GM18508 (cell line): Measurements from ENCODE around the gene MTCH1.
"Not testable (repeated sequence)": the region's sequence is repeated elsewhere in the genome, so short reads cannot be mapped to it uniquely, and the experiment has no call there.

Source experiments
- ATAC-seq: cut with Tn5 transposase; IDR thresholded peaks from one replicate; pipeline ENCODE4 v1.9.1; 2021; ENCODE audit warnings: moderate number of reproducible peaks; ENCODE audit not compliant: insufficient read depth, unreplicated experiment

Gene MTCH1

DNA sequence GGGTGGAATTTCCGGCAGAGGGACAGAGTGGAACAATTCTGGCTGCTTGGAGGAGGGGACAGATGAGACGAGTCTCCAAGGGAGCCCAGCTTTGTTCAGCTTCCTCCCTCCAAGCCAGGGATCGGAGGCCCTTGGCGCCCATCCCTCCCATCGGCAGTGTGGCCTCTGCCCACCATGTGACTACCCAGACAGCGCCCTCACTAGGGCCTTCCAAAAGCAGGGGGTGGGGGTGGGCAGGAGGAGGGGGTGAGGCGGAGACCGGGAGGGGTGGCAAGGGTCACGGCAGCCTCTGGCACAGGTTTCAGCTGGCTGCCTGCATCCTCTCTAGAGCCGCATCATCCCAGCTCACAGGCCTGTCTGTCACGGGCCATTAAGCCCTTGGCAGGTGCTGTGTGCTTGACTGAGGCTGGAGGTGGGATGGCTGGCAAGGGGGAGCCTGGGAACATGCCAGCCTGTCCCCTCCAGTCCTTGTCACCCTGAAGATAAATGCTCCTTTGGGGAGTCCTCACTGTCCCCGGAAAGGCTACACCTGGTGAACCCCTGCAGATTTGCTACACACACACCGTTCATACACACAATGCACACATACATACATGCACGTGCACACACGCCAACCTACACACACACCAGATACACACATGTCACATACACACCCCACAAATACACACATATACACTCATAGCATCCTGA lies 13.2 kb upstream of the MTCH1 start:
- no peak for ATAC-seq

DNA sequence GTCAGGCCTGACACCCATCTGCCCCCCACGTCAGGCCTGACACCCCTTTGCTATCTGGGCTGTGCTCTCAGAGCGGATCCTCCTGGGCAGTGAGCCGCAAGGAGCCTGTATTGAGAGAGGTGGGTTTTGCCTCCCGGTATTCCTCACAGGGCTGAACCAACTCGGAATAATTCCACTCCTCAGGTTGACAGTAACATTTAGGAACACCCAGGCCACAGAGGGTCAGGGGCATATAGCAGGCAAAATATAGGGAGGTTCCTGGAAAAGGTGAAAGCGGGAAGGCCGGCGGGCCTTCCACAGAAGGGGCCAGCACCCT lies 12.7 kb upstream of the MTCH1 start:
- ATAC-seq = no peak

DNA sequence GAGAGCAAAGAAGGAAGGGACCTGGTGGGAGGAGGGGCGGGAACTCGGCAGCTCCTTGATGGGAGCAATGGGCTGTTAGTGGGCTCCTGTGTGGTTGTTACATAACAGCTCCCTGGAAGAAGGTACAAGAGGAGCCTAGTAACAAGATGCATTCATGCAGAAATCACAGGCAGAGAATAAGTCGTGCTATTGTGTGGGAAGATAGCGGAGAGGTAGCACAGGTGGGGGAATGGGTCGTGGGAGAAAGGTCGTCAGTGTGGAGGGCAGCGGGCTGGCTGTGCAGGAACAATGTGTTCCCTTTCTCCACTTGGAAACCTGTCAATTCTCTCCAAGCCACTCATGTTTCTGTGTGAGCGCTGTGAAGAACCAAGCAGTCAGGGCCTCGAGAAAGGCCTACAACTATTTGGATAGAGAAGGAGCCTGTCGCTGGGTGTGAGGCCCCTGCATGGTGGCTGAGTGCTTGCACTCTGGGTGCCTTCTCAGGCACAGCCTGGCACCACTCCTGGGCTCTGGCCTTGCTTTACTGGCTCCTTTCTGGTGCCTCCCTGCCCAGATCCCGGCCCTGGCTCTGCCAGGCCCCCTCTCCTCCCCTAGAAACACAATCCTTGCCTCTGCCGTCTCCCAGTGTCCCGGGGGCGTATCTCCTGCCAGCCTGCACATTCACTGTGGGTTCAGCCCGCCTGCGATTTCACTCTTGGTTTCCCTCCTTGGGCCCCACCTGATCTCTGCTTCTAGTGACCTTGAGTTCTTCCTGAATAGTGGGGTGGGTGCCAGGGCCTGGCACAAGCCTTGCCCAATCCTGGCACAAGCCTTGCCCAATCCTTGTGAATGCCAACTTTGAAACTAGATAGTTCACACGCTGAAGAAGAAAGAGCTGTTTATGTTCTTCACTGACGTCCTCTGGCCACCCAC lies 12.1 kb upstream of the MTCH1 start:
- no peak for ATAC-seq

DNA sequence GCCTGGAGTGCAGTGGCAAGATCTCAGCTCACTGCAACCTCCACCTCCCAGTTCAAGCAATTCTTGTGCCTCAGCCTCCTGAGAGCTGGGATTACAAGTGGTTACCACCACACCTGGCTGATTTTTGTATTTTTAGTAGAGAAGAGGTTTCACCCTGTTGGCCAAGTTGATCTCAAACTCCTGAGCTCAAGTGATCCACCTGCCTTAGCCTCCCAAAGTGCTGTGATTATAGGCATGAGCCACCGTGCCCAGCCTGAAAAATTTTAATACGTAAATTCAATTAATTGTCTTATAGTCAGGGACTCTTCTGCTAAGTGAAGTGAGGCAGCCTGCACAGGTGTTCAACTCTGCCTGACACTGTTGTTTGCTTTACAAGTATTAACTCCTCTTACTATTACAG lies 4.4 kb upstream of the MTCH1 start:
- not testable (repeated sequence) for ATAC-seq

DNA sequence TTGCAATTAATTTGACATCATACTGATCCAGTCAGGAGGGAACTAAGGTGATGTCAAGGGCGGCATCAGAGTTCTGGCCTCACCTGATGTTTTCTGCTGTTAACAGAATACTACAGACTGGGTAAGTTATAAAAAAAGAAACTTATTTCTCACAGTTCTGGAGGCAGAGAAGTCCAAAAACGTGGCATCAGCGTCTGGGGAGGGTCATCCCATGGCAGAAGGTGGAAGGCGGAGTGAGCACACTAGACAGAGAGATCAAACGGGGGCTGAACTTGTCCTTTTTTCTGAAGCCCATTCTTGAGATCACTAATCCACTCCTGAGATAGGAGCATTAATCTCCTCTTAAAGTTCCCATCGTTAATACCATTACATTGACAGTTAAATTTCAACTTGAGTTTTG lies 3.3 kb upstream of the MTCH1 start:
- no peak for ATAC-seq

DNA sequence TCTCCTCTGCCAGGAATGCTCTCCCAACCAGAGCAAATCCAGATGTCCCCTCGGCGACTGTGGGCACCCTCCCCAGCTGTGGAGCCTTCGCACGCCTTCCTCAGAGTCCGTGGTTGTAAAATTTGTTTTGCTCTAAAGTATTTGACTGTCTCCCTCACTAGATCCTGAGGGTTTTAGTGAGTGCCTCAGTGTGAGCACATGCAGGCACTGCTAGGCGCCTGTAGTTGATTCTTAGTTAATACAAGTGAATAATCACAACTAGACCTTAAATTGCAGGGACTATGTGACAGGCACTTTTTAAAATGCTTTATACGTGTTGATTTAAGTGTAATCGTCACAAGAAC lies 680 bp upstream of the MTCH1 start:
- no peak for ATAC-seq

DNA sequence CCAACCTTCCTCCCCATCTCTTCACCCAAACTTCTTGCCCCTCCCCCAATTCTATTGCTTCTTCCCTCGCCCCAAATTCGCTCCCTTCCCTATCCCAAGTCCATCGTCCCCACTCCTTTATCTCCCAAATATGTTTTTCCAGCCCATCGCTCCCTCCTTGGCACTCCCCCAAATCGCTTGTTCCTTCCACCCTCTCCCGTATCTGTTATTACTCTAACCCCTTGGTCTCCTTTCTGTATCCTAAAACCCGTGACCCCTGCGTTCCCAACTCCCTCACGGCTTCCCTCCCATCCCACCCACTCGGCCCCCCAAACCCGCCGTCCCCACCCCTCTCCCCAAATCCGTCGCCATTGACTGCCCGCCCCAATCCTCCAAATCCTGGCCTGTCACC lies 584 bp downstream of the MTCH1 start:
- no peak for ATAC-seq

DNA sequence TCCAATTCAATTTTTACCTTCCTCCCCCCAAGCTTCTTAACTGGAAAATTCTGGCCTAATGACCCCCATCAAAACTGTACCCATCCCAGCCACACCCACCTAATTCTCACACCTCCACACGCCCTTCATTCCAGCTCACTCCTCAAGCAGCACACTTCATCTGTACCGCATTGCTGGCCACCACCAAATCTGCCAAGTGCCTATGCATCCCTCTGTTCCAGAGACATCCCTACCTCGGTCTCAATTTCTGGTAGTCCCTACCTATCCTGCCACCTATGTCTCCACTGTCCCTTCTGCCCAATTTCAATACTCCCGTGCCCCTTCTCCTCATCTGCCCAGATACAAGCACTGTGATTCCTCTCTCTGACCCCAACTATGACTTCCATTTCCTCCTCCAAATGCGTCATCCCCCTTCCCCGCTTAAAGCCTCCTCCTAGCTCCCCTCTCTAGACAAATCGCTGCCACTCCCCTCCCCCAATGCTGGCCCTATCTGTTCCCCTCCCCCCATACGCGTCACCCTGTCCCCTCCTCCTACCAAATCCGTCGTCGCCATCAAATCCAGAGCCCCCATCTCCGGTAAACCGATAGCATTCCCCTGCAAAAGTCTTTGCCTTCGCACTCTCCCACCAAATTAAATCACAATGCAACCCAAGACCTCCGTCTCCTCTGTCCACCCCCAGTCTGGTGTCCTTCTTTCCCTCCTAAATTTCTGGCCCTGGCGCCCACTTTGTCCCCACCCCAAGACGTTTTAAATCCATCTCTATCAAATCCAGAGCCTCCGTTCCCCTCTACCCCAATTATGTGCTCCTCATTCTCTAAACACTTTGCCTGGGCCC lies 1.2 kb downstream of the MTCH1 start:
- ATAC-seq = no peak

DNA sequence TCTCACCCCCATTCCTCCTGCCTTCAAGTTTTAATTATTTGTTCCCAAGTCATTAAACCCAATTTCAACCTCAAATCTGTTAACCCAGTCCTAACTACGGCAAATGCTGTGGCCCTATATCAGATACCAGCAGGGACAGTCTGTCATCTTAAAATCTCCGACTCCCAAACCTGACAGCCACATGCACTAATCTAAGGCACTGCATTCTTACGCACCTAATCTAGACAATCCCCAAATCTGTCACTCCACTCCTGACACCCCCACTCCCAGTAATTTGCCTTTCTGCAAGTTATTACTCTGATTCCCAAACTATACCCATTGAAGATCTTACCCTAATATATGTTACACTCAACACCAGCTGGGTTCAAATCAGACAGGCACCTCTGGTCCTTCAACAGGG lies 2.5 kb downstream of the MTCH1 start:
- no peak for ATAC-seq

DNA sequence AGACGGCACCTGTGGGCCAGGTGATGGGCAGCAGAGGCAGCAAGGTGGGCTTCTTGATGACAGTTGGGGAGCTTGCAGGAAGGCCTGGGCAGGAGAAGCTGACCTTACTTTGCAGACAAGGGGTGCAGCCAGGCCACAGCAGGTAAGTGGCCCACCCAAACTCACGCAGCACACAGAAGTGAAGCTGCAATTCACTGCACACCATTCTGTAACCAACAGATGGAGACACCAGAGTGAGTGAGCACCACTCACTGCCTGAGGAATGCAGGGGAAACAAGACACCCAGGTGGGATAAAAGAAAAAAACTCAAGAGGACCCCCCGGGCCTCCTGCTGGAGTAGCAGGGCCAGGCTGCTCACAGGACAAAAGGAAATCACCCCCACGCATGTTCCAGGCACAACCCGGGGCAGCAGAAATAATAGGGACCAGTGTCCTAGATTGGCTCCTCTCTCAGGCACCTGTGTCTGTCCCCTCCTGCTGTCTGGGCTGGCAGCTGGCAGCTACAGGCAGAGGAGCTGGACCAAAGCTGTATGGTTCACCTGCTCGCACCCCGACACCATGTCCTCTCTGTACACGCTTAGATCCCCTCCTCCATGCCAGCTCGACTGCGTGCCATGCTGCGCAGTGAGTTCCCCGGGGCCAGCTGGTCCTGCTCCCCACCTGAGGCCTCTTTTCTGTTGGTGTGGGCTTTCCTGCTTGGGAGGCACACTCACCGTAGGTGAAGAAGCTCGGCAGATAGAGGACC lies 4.9 kb downstream of the MTCH1 start:
- ATAC-seq = no peak

DNA sequence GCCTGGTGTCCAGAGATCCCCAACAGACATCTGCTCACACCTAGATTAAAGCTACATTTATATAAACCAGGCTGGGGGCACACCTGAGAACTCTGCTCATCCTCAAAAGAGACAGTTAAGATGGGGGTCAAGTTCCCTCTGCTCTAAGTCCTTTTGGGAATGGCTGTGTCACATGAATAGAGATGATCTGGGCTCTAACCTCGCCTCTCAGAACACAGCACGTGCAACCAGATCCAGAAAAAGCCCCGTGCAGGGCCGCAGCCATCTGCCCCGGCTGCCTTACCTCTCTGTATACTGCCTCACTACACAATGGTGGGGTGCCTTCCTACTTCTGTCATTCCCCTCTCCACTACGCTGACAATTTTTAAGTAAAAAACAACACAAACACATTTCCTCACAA lies 5.9 kb downstream of the MTCH1 start:
- no peak for ATAC-seq

DNA sequence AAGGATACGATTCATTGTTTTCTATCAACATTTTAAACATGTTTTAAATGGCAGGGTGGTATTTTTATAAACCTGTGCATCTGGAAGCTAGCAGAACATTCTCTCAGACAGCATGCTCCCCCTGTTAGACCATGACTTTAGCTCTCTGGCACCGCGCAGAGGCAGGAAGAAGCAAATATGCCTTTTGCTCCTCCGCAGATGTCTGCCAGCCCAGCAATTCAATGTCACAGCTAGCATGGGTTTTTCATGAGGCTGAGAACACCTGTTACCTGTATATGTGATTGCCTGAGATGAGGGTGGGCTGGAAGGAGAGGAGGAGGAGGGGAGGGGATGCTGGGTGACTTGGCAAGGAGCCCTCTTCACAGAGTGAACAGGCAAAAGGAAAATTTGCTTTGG lies 6.7 kb downstream of the MTCH1 start:
- ATAC-seq = no peak

DNA sequence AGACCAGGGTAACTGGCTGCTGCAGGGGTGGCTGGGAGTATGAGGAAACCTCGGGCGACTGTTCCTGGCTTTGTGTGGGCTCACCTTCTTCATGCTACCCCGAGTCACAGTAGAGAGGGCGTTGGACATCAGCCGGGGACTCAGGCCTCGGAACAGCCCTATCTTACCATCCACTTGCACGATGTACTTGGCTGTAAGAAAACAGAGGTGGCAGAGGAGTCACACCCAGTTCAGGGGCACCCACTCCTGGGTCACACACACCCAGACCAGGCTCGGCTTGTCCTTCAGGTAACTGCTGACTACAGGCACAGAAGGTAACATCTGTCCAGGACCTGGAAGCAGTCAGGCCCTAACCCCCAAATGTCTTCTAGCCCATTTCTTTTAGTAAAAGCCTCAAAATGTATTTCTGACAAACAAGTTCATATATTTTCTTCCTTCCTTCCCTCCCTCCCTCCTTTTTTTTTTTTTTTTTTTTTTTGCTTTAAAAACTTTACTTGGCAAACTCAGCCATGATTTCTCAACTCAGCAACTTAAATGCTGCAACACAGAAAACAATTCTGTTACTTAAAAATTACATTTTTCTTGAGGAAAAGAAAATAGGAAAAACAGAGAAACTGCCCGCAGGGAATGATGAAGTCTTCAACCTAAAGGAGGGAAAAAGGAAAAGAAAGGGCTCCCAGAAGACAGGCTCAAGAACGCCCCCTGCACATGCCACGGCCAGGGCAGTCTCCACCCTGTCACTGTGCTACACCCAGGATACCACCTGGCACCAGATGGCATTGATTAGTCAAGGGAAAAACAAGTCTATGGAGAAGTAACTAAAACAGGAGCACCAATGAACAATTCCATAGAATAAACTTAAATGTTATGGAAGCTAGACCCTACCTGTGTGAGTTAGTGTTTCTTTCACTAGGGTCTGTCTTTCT lies 7.3 kb downstream of the MTCH1 start:
- no peak for ATAC-seq

DNA sequence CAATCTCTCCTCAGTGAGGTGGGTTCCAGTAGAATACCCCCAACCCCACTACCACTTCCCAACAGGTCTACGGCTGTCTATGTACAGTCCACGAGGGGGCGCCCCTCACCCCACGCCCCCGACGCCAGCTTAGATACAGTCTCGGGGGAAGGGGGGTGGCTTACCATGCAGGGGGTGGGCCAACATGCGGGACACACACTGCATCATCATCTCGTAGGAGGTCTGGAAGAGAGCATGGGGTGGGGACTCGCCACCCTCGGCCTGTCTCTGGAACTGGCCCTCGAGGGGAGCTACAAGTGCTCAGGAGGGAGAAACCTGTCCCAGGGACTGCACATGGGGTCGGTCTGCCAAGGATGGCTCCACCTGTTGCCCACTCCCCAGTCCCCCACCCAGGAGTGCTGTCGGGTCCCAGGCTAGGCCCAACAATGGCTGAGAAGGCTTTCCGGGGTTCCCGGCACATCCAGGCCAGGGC lies 8.5 kb downstream of the MTCH1 start:
- ATAC-seq = no peak

DNA sequence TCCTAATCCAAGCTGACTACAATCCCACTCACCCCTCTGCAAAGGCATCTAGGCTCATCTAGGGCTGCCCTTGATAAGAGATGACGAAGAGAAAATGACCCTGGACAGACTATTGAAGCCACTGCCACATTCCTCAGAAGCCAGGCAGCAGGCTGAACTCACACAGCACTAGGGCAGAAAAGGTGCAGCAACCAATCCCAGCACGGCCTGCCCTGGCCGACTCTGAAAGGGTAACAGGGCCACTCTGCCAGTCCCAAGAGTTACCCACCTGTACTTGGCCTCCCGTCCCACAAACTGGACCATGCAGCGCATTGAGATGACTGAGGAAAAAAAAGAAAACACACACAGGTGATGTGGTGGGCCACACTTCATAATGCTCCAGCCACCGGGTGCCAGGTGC lies 9.1 kb downstream of the MTCH1 start:
- no peak for ATAC-seq

DNA sequence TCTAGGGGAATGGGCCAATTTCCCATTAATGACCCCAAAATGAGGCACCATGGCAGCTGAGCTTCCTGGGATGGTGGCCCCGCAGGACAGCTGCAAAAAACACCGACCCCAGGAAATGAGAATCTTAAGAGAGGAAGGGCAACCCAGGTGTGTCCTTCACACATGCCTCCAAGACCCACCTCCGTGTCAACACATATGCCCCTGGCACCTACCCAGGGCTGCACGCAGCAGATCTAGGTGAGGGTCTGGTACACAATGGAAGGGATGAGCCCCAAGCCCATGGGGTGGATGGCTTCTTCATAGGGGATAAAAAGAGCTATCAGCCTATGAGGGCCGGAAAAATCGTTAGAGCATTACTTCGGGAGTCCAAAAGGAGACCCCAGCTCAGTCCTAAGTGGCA lies 9.5 kb downstream of the MTCH1 start:
- no peak for ATAC-seq

DNA sequence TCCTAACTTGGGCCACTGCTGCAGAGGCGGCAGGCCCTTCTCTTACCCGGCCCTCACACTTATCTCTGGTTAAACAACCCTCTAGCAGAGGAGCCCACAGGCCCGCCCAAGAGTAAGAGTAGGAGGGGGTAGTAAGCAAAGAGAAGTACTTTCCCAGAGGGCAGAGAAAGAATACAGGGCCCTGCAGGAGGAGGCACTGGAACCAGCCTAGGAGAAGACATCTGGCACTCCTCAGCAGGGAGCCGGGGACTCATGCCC lies 10.1 kb downstream of the MTCH1 start:
- no peak for ATAC-seq

DNA sequence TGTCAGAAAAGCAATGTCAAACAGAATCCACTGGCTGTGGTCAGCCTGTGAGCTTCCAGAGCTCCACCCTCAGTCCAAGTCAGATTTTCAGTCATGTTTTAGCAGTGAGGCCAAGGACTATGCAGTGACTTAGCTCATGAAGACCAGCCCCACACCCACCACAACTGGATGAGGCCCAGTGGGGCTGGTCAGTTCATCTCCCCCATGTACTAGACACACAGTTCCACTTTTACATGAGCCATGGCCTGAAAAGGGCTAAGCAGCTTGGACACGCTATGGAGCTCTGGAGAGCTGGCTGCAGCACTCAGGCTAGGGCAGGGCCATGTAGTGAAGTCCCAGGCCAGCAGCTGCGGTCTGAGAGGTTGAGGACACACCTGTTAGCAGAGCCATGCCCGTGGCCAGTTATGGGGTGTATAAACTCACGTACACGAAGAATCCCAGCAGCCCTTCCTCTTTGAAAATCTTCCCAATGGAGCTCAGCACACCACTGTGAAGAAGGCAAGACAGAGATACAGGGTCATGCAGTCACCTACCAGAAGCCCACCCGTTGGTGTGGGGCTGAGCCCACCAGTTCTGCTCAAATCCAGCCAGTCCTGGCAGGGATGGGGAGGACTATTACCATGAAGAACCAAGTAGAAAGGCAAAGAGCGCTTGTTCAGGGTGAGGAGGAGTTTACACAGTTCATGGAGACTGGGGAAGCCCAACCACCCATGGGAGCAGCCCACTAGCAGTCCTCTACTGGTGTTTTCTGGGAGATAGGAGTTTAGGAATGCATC lies 10.6 kb downstream of the MTCH1 start:
- ATAC-seq = no peak

DNA sequence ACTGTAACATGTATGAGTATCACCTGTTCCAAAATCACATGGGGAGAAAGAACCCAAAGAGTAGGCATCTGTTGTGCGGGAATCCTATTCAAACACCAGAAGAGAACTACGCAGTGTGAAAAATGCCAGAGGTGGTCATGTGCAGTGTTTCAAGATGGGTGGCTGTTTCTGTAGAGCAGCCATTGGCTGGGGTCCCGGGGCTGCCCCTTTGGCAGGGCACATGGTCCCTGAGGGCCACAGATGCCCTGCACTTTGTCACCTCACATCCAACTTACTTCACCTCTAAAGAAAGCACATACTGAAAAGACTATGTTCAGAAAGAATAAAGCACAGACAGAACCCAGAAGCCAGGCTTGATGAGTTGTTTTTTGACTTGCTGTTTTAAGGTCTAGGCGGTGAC lies 12.3 kb downstream of the MTCH1 start:
- ATAC-seq = no peak
